NCI-H82 (cell line): ENCODE results near the gene ARHGAP25.
A peak's percentile ranks its signal among the peaks of the same experiment; 100 is the strongest.

Source experiments
- DNase-seq: peaks from one replicate; lab custom pipeline; 2025; lab: John Stamatoyannopoulos, UW

The ARHGAP25 gene

DNA sequence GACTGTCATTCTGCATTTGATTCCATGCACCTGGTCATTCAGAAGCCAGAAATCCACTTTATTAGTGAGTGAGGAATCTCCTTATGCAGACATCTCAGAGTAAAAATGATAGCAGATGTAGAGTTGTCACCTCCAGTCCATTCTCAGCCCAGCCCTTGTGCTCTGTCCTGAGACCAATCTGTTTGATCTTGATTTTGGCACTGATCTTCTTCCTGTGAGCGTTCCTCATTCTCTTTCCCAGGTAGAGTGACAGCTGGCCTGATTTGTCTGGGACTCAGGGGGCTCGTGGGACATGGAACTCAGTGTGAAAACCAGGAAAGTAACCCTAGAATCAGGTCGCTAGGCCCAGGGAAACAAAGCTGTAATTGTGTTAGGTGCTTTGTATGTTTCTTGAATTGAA lies 8.9 kb downstream of the ARHGAP25 start:
- no peak for DNase-seq

DNA sequence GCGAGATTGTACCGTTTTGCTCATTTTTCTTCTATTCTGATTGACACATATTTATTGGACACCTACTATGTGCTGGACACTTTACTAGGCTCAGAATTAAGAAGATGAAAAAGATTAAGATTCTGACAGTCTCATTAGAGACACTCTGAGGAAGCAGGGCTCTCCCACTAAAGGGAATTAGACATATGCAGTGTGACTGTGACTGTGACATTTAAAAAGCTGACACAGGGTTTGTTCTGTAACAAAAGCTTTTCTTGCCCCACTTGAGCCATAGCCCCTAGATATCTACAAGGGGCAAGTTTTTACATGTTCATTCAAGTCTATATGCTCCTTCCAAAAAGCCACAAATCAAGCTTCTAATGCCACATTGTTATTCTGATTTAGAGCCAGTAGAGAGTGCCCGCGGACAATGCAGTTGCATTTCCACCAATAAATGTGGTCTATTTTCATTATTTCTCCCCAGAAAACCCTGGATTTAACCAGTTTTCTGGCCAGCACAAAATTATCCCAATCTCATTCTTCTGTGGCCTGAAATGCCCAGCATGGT lies 9.8 kb downstream of the ARHGAP25 start:
- DNase-seq = no peak

DNA sequence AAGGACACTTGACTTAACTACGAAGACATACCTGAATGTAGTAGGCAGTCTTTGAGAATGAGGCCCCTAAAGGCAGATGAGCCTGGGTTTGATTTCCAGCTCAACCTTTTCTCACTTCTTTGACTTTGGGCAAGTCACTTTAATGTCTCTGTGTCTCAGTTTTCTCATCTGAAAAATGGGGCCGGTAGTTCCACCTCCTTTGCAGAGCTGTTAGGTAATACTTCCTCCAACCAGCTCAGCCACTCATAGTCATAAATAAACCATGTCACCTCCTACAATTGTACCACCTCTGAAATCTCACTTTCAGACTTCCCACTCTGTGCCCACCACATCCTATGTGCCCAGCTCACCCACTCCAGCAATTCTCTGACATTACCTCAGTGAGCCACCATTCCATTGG lies 10.4 kb downstream of the ARHGAP25 start:
- DNase-seq = no peak

GRCh38 chr2:68746408-68746807 lies 11.8 kb downstream of the ARHGAP25 start:
- no peak for DNase-seq

- DNase-seq = no peak
Measured at GRCh38 chr2:68747413-68747812, 12.8 kb downstream of the ARHGAP25 start.

DNA sequence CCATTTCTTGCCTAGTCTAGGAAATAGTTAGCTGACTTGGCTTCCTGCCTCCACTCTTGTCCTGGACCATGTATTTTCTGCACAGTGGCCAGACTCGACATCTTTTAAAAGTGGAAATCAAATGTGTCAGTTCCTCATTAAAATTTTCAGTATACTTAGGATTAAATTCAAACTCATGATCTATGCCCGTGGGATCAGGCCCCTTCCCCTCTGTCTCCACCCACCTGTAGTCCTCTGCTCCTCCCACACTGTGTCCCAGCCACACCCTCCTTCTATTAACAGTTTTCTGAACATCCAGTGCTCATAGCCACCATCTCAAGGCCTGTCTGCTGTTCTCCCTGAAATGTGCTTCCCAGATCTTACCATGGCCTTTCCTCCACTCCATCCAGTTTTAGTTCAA lies 13.3 kb downstream of the ARHGAP25 start:
- no peak for DNase-seq

DNA sequence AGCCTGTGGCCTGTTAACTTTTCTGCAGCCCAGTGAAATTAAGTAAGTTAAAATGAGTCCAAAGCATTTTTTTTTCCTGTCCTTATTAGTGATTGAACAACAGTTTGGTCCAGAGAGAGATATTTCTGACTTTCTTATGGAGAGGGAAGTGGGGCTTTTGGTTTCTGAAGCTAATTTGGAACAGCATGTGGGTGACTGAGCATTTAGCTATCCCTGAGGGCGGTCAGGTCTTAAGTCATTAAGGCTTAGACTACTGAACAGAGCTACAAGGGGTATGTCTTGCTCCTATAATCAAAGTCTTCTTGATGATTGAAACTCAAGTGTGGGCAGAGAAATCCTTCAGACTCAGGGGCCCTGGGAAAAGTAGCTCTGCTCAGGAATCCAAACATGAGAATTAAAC lies 14.0 kb downstream of the ARHGAP25 start:
- peak; percentile 17 for DNase-seq

GRCh38 chr2:68749345-68749744 lies 14.7 kb downstream of the ARHGAP25 start:
- DNase-seq = no peak

DNA sequence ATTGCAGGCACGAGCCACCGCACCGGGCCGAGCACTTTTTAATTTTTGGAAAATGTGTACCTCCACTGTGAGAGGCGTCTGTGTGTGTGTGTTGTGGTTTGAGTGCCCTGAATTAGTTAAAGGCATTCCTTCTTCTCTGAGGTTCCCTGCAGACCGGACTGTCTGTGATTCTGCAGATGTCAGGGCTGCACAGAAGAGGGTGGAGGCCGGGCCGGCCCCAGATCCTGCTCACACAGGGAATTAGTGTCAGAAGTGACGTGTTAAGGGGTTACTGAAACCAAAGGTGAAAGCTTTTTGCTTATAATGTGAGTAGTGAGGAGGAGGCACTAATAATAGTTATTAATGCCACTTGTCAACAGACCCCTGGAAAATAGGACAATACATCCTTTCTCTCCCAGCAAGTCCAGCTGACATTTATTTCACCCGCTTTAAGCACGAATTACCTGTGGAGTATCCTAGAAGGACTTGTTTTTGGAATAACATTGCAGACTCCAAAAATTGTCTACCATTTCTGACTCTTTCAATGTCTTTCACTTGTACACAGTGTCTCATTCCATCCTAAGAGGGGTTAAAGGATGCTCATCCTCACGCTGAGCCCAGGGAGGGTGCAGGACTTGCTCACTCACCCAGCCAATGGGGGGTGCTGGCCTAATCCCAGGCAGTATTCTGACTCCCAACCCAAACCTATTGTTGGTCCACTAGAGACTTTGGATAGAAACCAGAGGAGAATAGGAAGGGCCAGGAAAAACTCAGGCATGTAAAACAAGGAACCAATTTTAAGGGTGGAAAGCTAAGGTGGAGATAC lies 16.2 kb downstream of the ARHGAP25 start:
- DNase-seq = no peak

DNA sequence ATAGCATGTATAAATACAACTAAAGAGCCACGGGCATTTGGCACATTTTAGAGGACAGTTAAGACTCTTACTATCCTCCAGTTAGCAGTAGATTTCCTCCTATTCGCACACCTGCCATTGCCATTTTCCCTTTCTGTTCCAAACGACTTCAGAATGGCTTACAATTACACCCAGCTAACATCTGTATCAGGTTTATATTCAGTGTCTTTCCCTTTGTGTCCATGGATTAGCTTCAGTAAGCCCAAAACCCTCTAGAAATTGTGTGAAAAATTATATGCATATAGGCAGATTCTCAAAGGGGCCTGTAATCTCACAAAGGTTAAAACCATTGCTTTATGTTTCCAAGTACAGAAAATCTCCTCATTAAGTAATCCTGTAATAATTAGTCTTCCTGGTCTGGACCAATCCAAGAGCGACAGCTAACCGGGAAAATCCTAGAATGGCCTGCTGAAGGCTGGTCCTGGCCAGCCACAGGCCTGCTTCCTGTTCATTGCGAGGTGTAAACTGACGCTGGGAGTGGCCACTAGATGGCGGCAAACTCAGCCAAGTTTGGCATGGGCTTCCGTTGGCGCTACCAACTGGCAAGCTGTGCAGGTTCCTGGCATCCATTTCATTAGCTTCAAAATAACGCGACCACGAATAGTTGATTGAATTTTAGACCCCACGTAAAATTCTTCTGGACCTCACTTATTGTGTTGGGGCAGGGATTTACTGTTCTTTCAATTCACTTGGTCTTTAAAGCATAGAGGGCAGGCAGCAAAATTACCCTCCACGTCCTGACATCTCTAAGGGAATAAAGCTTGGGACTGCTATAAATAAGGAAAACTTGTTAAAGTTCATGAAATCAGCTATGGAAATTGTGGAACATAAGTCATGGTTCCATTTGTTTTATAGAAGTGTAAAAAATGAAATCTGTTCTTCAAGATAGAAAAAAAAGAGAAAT lies 17.1 kb downstream of the ARHGAP25 start:
- peak; percentile 93 for DNase-seq

- DNase-seq = no peak
Measured at GRCh38 chr2:68753318-68753717, 18.7 kb downstream of the ARHGAP25 start.

DNA sequence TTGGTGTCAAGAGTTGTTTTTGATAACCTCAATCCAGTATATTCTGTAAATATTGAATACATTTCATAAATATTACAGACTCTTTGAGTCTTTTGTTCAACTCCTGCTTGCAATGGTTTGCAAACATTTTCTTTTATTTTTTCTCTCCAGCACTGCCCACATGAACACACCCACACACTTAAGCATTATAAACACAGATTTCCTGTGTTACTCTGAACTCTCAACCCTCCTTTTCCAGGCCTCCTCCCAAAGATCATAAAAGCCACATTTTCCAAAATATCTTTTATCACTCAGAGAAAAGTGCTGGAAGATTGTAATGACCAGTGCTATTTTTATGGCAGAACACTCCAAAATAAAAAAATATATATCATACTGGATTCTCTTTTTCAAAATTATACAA lies 20.5 kb downstream of the ARHGAP25 start:
- DNase-seq = no peak

GRCh38 chr2:68756178-68756577 lies 21.6 kb downstream of the ARHGAP25 start:
- no peak for DNase-seq

GRCh38 chr2:68757081-68757480 lies 22.5 kb downstream of the ARHGAP25 start:
- DNase-seq = no peak

GRCh38 chr2:68762100-68762499 lies 27.5 kb downstream of the ARHGAP25 start:
- DNase-seq = no peak

DNA sequence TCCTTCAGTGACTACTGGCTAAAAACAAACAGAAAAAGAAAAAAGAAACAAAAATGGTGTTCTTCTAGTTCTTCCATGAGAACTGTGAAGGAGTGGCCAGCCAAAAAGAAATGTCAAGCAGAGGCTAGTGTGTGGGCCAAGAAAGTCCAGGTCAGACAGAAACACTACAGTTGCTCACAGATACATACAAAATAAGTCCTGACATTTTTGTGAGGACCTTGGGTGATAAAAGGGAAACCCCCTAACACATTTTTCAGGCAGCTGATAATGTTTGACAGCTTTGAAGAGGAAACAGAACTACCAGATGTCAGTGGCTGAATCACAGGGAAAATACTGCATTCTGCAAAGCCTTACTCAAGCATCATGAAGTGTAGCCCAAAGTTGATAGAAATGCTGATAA lies 28.1 kb downstream of the ARHGAP25 start:
- DNase-seq = no peak

DNA sequence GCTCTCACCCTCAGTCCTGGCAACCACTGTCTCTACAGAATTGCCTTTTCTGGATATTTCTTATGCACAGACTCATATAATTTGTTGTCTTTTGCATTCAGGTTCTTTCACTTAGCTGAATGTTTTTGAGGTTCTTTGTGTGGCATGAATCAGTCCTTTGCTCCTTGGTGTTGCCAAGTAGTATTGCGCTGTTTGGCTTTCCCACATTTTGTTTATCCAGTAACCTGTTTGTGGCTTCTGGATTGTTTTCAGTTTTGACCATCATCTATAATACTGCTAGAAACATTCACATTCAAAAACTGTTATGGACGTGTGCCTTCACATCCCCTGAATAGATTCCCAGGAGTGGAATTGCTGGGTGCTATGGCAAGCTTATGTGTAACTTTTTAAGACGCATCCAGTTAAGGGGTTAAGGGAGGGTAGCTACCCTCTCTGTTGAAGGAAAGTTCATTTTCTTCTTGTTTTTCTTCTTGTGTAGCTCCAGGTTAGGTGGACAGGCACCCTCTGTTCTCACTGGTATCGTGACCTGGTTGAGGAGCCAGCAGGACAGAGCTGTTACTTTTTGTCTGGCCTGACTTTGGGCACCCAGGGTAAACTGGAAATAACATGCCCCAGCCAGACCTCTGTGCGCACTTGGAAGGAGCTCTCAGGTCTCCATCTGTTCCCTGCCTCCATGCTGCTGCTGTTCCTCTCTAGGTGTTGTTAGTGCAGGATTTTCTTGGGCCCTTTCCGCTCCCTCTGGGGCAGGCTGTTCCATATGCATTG lies 29.6 kb downstream of the ARHGAP25 start:
- DNase-seq = no peak

DNA sequence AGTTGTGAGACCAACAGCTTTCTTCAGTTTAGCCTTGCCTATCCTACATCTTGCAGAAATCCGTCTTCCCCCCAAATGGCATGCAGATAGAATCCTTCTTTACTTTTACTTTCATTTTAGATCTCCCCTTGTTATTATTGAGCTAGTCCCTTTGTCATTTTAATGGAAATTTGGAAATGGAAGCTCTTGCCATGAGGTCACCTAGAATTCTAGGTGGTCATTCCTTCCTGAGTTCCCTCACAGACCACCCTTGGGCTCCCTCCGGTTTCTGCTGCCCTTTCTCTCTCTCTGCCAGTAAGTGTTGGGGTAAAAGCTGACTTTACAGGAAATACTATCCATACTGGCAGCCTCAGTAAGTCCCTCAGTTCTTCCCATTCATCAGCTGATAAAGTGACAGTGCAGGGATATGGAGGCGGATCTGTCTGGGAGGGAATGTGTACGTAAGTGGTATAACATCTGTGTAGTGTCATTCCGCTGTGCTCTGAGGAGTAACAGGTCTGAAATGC lies 30.2 kb downstream of the ARHGAP25 start:
- DNase-seq = no peak

- no peak for DNase-seq
Measured at GRCh38 chr2:68765739-68766375, 31.2 kb downstream of the ARHGAP25 start.

DNA sequence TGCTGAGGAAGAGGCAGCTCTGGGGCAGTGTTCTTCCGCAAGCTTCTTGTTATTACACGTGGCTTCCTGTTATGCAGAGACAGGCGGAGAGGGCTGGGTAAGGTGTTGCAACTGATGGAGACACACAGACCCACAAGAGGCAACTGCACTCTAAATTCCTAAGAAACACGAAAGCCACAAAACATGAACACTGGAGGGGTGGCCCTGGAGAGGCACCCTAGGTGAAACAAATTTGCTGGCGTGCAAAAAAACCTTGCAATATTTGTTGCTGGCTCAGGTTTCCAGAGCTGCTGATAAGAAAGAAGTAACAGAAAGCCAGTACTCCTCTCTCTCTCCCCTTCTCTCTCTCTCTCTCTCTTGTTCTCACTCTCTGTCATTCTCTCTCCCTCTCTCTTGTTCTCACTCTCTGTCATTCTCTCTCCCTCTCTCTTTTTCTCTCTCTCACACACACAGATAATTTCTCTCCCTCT lies 31.8 kb downstream of the ARHGAP25 start:
- DNase-seq = no peak
